Endothelial cell (in vitro differentiated cells): ENCODE results near the gene PDS5A. TPM values are rescaled to one million over a fixed set of nuclear protein-coding genes. Genes with fewer than 3 reads are reported as not detected.
"Not testable (repeated sequence)": the region's sequence is repeated elsewhere in the genome, so short reads cannot be mapped to it uniquely, and the experiment has no call there.

Source experiments
- DNase-seq: peaks from one replicate; pipeline ENCODE4 v3.0.0; 2021; ENCODE audit warnings: low spot score
- H3K27ac Mint-ChIP-seq: one replicate; pipeline ENCODE4 v1.8.0; 2021; ENCODE audit warnings: mixed read lengths, inconsistent platforms; ENCODE audit not compliant: unreplicated experiment
- H3K27me3 Mint-ChIP-seq: one replicate; pipeline ENCODE4 v1.8.0; 2021; ENCODE audit warnings: mild to moderate bottlenecking, moderate library complexity, mixed read lengths, inconsistent platforms; ENCODE audit not compliant: unreplicated experiment
- H3K36me3 Mint-ChIP-seq: one replicate; pipeline ENCODE4 v1.8.0; 2021; ENCODE audit warnings: mild to moderate bottlenecking, low read depth, mixed read lengths, inconsistent platforms; ENCODE audit not compliant: unreplicated experiment
- H3K4me1 Mint-ChIP-seq: one replicate; pipeline ENCODE4 v1.8.0; 2021; ENCODE audit warnings: mild to moderate bottlenecking, mixed read lengths, inconsistent platforms; ENCODE audit not compliant: unreplicated experiment
- H3K4me3 Mint-ChIP-seq: one replicate; pipeline ENCODE4 v1.8.0; 2021; ENCODE audit warnings: mild to moderate bottlenecking, mixed read lengths, inconsistent platforms; ENCODE audit not compliant: unreplicated experiment
- H3K9me3 Mint-ChIP-seq: one replicate; pipeline ENCODE4 v1.8.0; 2021; ENCODE audit warnings: mixed read lengths, inconsistent platforms; ENCODE audit not compliant: unreplicated experiment
- long read RNA-seq: library from polyadenylated mRNA; unstranded; transcript quantifications from one replicate; pipeline ENCODE4 v2.0.0, GENCODE V29; 2020; ENCODE audit not compliant: unreplicated experiment
- total RNA-seq: library from RNA; stranded (reverse); fragmentation: NEBNext Ultra II Directional; extraction: Animal tissue kit (Norgen Biotek cat#: 25700); gene quantifications from one replicate; pipeline ENCODE4 v1.2.1, GENCODE V29; 2021; ENCODE audit not compliant: unreplicated experiment
- TF ChIP-seq, protein P1 (sequence below): fragments of 200-600 bp; sonication (generic); IDR thresholded peaks from one replicate; pipeline ENCODE4 v1.5.0; 2021; ENCODE audit warnings: antibody characterized with exemption; ENCODE audit not compliant: unreplicated experiment

Gene PDS5A, protein sequence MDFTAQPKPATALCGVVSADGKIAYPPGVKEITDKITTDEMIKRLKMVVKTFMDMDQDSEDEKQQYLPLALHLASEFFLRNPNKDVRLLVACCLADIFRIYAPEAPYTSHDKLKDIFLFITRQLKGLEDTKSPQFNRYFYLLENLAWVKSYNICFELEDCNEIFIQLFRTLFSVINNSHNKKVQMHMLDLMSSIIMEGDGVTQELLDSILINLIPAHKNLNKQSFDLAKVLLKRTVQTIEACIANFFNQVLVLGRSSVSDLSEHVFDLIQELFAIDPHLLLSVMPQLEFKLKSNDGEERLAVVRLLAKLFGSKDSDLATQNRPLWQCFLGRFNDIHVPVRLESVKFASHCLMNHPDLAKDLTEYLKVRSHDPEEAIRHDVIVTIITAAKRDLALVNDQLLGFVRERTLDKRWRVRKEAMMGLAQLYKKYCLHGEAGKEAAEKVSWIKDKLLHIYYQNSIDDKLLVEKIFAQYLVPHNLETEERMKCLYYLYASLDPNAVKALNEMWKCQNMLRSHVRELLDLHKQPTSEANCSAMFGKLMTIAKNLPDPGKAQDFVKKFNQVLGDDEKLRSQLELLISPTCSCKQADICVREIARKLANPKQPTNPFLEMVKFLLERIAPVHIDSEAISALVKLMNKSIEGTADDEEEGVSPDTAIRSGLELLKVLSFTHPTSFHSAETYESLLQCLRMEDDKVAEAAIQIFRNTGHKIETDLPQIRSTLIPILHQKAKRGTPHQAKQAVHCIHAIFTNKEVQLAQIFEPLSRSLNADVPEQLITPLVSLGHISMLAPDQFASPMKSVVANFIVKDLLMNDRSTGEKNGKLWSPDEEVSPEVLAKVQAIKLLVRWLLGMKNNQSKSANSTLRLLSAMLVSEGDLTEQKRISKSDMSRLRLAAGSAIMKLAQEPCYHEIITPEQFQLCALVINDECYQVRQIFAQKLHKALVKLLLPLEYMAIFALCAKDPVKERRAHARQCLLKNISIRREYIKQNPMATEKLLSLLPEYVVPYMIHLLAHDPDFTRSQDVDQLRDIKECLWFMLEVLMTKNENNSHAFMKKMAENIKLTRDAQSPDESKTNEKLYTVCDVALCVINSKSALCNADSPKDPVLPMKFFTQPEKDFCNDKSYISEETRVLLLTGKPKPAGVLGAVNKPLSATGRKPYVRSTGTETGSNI (N-terminal part only)
- 57.1 TPM for total RNA-seq
- long read RNA-seq, partial matches to known transcripts: 2 of 5 reads
- long read RNA-seq, other reads (novel, unspliced or antisense): 1 of 5 reads

DNA sequence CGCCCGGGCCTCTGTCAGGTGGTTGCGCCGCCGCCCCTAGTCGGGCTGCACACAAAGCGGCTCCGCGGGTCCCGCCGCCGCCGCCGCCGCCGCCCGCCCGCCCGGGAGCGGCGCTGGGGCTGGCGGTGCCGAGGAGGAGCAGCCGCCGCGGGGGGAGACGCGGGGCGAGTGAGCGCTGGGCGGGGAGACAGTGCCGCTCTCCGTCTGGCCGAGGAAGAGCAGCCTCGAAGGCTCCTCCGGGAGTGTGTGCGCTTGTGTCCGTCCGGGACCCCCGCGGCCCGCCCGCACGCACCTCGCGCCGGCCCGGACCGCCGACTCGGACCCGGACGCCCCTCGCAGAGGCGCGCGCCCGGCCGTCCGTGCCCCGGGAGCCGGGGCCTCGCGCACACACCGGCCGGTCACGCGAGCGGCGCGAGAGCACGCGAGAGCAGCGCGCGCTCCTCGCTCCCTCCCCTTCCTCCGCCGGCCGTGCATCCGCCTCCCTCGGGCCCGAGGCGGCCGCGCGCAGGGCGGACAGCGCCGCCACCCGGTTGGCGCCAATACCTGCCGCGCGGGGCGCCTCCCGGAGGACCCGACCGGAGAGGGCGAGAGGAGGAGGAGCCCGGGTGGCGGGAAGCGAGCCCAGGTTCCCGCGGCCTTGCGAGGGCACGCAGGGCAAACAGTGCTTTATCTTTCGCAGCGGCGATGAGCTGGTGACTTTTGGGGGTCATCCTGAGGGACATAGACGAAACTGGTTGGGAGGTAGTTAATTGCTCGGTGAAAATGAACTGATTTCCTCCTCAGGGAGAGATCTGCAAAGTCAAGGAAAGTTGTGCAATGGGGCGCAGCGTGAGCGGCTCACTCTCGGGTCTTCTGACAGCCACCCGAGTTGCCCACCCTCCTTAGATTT is at the start of gene PDS5A:
TSS of gene PDS5A (minus strand) at position 423 of the 889 bp plus-strand sequence. CDS start 1,334 bp downstream, outside the sequence.
- H3K9me3 Mint-ChIP-seq: no peaks in the 10 kb centered on the region
- DNase-seq: peak; percentile 96
- peak within 1 kb of the TSS; percentile 95 for H3K27ac Mint-ChIP-seq
- H3K27me3 Mint-ChIP-seq: peaks cover 7% of the 10 kb centered on the region
- H3K36me3 Mint-ChIP-seq: peaks cover 24% of the 10 kb centered on the region
- peaks cover 12% of the 10 kb centered on the region for H3K4me1 Mint-ChIP-seq
- TF ChIP-seq, protein P1, sequence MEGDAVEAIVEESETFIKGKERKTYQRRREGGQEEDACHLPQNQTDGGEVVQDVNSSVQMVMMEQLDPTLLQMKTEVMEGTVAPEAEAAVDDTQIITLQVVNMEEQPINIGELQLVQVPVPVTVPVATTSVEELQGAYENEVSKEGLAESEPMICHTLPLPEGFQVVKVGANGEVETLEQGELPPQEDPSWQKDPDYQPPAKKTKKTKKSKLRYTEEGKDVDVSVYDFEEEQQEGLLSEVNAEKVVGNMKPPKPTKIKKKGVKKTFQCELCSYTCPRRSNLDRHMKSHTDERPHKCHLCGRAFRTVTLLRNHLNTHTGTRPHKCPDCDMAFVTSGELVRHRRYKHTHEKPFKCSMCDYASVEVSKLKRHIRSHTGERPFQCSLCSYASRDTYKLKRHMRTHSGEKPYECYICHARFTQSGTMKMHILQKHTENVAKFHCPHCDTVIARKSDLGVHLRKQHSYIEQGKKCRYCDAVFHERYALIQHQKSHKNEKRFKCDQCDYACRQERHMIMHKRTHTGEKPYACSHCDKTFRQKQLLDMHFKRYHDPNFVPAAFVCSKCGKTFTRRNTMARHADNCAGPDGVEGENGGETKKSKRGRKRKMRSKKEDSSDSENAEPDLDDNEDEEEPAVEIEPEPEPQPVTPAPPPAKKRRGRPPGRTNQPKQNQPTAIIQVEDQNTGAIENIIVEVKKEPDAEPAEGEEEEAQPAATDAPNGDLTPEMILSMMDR: peak; percentile 89
- peak within 1 kb of the TSS; percentile 94 for H3K4me3 Mint-ChIP-seq

GRCh38 chr4:40024049-40024448 is 46.3 kb upstream of the PDS5A start:
- not testable (repeated sequence) for H3K4me1 Mint-ChIP-seq, H3K36me3 Mint-ChIP-seq, H3K27me3 Mint-ChIP-seq, H3K4me3 Mint-ChIP-seq, H3K27ac Mint-ChIP-seq, H3K9me3 Mint-ChIP-seq, DNase-seq

GRCh38 chr4:40021116-40021515 is 43.4 kb upstream of the PDS5A start:
- not testable (repeated sequence) for H3K27ac Mint-ChIP-seq, H3K27me3 Mint-ChIP-seq, H3K4me1 Mint-ChIP-seq, DNase-seq, H3K9me3 Mint-ChIP-seq, H3K36me3 Mint-ChIP-seq, H3K4me3 Mint-ChIP-seq

- Mint-ChIP-seq H3K27me3 (no peaks in the 10 kb centered on the region), H3K36me3 (no peaks in the 10 kb centered on the region), H3K4me1 (no peaks in the 10 kb centered on the region), H3K4me3 (no peak overlapping the region), H3K27ac (no peak overlapping the region), H3K9me3 (no peaks in the 10 kb centered on the region)
- DNase-seq: no peak
- TF ChIP-seq, protein P1: no peak
Observed at GRCh38 chr4:40020221-40020620, 42.5 kb upstream of the PDS5A start.

DNA sequence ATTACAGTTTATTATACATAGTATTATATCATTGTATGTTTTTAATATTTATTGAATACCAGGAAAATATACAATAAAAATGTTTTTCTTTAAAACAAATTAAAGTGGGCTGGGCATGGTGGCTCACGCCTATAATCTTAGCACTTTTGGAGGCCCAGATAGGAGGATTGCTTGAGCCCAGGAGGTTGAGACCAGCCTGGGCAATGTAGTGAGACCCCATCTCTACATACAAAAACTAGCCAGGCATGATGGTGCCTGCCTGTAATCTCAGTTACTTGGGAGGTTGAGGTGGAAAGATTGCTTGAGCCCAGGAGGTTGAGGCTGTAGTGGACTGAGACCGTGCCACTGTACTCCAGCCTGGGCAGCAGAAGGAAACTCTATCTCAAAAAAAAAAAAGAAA is 38.3 kb upstream of the PDS5A start:
- Mint-ChIP-seq H3K9me3 (no peaks in the 10 kb centered on the region), H3K4me1 (no peaks in the 10 kb centered on the region), H3K27me3 (no peaks in the 10 kb centered on the region), H3K4me3 (no peak overlapping the region), H3K36me3 (no peaks in the 10 kb centered on the region), H3K27ac (no peak overlapping the region)
- no peak for DNase-seq
- TF ChIP-seq, protein P1: no peak
